Activated effector memory CD4-positive, alpha-beta T cell treated with anti-CD3 and anti-CD28 coated beads, Interleukin-2, amount 50 U/mL, for 16 hours (primary cell): Measurements from ENCODE around the gene GGT5.

Source experiments
- DNase-seq: peaks from one replicate; pipeline ENCODE4 v3.0.0-alpha.2; 2020

Gene GGT5

DNA sequence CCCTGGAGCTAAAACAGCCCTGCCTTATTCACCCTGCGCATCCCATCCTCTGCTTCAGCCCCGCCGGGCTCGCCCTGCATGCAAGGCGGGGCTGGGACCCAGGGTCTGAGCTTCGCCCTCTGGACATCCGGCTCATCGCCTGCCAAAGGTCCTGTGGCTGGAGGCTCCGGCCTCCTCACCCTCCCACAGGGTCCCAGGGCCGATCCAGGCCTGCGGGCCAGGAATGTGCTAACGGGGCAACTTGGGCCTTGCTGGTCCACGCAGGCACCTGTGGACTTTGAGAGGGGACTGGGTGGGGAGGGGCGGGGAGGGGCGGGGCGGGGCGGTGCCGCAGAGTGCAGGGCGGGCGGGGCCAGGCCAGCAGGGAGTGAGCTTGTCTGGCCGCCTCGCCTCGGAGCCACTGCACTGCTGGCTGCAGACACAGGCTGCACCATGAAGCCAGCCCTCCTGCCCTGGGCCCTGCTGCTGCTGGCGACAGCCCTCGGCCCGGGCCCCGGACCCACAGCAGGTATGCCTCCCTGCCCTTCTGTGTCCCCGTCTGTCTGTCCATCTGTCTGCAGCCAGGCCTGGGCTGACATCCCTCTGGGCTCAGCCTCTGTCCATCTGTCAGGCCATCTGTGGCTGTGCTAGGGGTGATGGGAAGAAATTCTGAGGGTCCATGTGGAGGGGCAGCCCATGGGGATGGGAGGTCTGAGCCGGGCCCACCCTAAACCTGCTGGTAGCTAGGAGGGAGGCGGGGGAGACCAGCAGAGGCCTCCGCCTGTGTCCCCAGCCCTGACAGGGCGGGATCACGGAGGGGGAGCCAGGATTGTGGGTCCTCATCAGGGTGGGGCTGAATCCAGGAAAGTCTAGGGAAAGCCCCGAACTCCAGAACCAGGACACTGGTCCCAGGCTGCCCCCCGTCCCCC, 63.5 kb downstream of the GGT5 start, which contains the start of gene SUSD2:
Gene SUSD2, plus strand, starts transcription at position 400 of the 908 bp plus-strand sequence. Its CDS starts 33 bp downstream, at position 433.
- no peak for DNase-seq

DNA sequence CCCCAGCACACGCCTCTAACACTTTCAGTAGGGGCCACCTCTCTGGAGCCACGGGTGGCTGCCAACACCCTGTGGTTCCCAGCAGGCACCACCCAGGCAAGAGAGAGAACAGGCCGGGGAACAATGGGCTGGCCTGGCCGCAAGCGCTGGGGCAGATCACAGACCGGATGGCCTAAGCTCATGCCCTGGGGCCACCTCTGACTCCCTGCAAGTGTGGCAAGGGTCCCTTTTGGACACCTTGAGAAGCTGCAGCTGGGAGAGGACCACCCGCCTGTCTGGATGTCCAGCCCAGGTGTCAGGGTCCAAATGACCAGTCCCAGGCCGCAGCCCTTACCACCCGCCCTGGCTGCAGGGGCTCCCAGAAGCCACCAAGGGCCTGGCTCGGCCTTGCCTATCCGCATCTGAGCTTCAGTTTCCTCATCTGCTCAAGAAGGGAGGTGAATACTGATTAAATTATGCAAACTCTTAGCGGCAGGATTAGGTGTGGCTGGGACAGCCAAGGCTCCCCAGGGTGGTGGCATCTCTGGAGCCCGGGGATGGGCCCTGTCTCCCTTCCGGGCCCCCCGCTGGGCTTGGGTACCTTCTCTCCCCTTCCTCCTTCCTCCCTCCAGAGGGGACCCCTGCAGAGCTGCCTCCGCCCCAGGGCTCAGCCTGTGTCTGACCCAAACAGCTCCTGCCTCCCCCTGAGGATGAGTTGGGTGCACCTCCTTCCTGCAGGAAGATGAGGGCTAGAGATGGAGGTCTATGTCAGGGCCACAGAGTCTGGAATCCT, 64.4 kb downstream of the GGT5 start:
- DNase-seq: no peak

DNA sequence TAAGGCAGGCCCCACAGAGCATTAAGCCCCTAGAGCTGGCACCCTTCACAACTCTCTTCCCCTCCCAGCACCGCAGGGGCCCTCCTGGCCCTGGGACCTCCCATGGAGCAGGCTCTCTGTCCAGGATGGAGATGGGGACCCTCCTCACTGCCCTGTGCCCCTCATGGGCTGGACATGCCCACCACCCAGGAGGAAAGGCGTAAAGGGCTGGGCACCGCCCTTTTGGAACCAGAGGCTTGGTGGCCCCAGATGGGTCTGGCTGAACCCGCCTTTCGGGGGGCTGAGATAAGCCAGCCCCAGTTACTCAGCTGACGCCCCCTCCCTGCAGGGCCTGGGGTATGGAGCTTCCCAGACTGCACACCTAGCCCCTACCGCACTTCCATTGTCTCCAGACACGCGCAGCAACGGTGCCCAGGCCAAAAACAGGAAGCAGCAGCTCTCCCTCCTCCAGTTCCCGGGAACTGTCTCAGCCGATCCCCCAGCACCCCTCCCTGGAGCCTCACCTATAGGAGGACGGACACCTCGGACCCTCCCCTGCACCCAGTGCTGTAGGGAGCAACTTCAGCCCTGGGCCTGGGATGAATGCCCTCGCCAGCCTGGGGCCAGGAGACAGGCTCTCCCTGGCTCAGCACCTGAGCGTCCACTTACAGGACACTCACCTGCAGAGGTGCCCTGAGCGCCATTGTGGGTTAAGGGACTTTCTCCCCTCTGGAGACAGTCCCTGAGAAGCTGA, 65.2 kb downstream of the GGT5 start:
- DNase-seq: no peak

DNA sequence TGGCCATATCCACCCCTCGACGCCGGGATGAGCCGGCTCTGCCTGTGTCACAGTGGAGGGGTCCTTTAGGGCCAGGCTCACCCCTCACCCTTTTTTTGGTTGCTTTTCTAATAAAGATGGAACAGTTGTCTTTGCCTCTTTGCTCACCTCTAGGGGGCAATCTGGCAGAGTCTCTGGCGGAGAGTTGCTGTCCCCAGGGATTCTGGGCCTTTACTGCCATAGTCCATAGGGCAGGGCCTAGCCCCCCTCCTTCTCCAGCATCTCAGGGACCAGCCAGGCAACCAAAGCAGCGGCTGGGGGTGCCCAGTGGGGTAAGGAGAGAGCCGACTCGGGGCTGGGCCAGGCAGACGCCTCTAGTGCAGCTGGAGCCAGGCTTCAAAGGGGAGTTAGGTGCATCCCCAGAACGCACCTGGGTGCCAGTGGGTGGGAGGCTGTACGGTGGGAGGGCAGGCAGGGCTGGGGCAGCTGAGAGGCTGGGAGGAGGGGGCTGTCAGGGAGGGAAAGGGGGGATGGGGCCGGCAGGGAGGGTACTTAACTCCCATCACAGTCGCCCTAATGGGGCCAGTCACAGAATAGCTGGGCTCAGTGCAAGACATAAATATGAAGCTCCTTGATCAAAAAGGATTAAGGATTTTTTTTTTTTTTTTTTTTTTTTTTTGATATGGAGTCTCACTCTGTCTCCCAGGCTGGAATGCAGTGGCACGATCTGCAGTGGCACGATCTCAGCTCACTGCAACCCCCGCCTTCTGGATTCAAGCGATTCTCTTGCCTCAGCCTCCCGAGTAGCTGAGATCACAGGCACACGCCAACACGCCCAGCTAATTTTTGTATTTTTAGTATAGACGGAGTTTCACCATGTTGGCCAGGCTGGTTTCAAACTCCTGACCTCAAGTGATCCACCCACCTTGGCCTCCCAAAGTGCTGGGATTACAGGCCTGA, 66.1 kb downstream of the GGT5 start:
- no peak for DNase-seq

DNA sequence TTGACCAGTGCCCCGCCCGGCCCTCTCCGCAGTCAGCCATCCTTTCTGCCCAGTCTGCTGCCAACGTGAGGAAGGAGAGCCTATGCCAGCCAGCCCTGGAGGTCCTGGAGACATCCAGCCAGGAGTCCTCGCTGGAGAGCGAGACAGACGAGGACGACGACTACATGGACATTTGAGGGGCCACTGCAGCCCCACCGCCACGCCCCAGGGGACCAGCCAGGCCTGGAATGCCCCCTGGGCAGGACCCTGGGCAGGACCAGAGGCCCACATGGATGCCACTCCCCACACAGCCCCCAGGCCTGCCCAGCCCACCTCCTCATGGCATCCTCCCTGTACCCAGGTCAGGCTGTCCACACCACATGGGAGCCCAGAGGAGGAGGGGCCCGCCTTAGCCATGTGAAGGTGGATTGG, 66.9 kb downstream of the GGT5 start:
- no peak for DNase-seq

DNA sequence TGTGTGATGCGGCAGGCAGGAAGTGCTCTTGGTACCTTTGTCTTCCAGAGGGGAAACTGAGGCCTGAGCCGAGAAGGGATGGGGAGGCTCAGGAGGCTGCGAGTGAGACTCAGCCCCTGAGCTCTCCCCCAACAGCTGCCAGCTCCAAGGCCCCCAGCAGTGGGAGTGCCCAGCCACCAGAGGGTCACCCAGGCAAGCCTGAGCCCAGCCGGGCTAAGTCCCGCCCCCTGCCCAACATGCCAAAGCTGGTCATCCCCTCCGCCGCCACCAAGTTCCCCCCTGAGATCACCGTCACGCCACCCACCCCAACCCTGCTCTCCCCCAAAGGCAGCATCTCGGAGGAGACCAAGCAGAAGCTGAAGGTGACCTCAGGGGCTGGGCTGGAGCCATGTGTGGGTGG, 67.4 kb downstream of the GGT5 start:
- DNase-seq: no peak

DNA sequence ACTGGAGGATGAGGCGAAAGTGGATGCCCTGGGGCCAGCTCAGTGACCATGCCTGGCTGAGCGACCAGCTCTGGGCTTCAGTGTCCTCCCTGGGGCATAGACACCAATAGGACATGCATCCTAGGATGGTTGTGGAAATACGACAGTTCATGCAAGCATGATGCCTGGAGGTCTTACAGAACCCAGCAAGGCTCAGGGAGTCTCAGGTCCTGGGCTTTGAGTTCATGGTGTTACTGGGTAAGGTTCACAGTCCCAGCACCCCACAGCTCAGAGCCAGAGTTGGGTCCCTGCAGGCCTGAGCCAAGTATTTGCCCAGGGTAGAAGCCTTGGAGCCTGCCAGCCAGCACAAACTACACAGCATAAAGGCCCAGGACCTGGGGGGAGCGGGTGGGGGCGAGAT, 67.8 kb downstream of the GGT5 start:
- no peak for DNase-seq

DNA sequence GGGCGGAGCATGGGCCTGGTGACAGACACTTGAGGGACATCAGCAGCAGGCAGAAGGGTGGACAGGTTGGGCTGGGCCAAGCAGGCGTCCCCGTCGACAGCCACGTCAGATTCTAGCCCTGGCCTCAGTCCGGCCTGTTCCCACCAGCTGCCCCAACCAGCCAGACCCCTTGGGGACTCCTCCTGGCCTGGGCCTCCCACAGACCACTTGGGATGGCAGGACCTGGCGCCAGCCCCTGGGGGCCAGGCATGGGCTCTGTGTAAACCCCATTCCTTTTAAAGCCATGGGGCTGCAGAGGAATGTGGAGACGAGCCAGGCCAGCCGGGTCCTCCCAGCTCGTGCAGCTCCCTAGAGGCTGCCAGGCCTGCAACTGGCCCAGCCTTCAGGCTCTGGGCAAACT, 68.3 kb downstream of the GGT5 start:
- no peak for DNase-seq

DNA sequence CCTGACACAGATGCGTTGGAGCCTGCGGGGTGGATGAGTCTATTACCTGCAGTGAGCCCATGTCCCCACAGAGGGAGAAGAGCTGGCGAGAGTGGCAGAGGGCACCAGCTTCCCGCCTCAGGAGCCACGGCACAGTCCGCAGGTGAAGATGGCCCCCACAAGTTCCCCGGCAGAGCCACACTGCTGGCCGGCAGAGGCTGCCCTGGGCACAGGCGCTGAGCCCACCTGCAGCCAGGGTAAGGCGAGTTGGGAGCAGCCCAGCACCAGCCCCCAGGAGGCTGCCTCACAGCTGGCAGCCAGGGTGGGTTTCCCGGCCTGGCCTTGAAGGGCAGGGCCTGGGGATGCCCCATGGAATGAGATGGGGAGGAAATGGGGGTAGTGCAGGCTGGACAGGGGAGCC, 68.8 kb downstream of the GGT5 start:
- no peak for DNase-seq

DNA sequence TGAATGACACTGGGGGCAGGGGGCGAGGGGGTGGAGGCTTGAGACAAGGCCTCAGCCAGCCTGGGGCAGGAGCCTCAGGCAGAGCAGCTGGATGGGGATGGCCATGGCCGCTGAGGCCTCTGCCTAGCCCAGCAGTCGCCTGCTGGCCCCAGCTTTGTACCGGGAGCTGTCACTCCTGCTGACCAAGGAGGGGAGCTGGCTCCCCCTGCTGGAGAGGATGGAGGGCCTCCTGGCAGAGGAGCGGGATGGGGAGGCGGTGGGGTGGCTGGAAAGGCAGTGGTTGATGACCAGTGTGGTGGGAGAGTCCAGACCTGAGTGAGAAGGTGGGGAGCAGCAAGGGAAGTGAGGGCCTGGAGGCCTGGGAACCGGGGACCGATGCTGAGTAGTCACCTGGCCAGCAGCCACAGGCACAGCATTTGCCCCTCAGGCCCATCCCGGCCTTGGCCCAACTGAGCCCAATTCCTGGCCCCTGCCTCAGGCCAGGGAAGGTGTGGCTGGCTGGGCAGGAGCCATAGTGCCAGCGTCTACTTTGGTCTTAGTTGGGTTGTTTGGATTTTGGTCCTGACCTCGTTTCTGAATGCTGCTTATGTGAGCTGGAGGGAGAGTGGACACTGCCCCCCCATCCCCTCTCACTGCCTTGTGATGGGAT, 69.6 kb downstream of the GGT5 start:
- DNase-seq: peak; percentile 85

DNA sequence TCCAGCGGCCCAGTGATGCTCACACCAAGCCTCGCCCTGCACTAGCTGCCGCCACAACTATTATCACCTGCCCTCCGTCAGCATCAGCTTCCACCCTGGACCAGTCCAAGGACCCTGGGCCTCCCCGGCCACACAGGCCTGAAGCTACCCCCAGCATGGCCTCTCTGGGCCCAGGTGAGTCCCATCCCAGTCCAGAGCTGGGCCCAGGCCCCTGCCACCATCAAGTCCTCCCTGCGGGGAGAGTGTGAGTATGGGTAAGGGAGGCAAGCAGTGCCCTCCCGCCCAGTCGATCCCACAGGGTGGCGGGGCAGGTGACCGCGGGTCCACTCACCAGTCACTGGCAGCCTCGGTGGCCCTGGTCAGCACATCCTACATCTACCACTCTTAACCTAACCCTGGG, 73.1 kb downstream of the GGT5 start:
- DNase-seq: no peak

DNA sequence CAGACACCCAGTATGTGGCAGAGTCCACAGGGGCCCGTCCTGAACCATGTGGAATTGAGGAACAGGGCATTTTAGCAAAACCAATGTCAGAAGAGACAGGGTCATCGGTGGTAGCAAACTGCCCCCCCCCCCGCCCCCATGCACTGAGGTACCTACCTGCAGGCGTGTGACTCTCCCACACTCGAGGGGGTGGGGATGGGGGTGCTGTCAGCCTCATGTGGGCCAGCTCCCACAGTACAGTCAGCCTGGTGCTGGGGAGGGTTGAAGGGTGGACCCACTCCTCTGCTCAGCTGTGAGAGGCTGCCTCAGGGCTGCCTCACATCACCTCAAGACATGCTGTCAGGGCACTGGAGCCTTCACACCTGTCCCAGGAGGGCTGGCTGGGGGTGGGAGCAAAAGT, 74.2 kb downstream of the GGT5 start:
- DNase-seq: no peak

DNA sequence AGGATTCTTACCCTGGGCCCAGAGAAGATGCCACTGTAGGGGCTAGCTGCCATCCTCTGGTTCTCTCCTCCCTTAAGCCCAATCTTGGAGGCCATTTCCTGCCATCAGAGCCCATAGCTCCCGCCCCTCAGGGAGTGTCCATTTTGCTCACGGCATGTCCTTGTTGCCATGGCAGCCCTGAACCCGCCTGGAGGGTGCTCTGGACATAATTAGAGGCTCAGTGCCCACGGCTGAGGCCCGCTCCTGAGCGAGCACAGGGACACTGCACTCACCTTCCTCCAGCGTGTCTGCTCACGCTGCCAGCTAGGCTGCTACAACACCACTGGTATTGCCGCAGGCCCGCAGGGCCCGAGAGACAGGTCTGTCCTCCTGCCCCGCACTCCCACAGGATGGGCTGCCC, 74.7 kb downstream of the GGT5 start:
- no peak for DNase-seq
